ENCODE data around the gene ACTN4. TPM values are rescaled to one million over a fixed set of nuclear protein-coding genes. Genes with fewer than 3 reads are reported as not detected.

Gene ACTN4
- total and polyA plus RNA-seq, 2 donors (not counting 3 experiments of a cell fraction or from before 2014, with no cell fraction given) = 313 to 748 TPM

- no peak for DNase-seq (ENCODE audit: low read depth, low spot score)
- peaks cover 98% of the 10 kb centered on the region for H3K79me2 ChIP-seq (ENCODE audit: control insufficient read depth, insufficient read depth, low read length)
- no peaks in the 10 kb centered on the region for H3K9me3 ChIP-seq (replicated peaks; ENCODE audit: control insufficient read depth, insufficient read depth, low read length)
- H4K20me1 ChIP-seq (replicated peaks; ENCODE audit: control insufficient read depth, extremely low read depth, insufficient read depth, low read length) = no peaks in the 10 kb centered on the region
- peaks cover 0 to 3% of the 10 kb centered on the region in 2 experiments for H3K36me3 ChIP-seq (ENCODE audit: control insufficient read depth in 2 of 2, extremely low read depth in 1 of 2, insufficient read depth in 2 of 2, low read length in 2 of 2)
- H3K27me3 ChIP-seq (ENCODE audit: control insufficient read depth in 2 of 2, insufficient read depth in 2 of 2, low read length in 2 of 2) = no peaks in the 10 kb centered on the region
- peak overlapping the region; percentile 95 for H3K27ac ChIP-seq (ENCODE audit: insufficient read depth, low read depth, low read length)
- H3K9me1 ChIP-seq (replicated peaks; ENCODE audit: control insufficient read depth, extremely low read depth, insufficient read depth, low read length) = no peaks in the 10 kb centered on the region
- peaks cover 77% of the 10 kb centered on the region for H3K4me1 ChIP-seq (ENCODE audit: control insufficient read depth, extremely low read depth, insufficient read depth, low read length)
- ChIA-PET CTCF (interaction anchor here (1.1 to 3.6 kb wide), 4 partner anchors 14 to 43 kb away, joined by 3 to 13 read pairs (median 4); no protein-coding TSS in a partner anchor), POLR2A (interaction anchor here (1.1 kb wide), 2 partner anchors 16 to 17 kb away, joined by 3 to 4 read pairs; partner anchors contain the start of gene ACTN4)
- peak overlapping the region; percentile 66 for H3K4me2 ChIP-seq (ENCODE audit: insufficient read depth, low read length)
- H2AFZ ChIP-seq (ENCODE audit: low read depth, low read length) = no peak overlapping the region
- H3K4me3 ChIP-seq (replicated peaks in 1 of 3; ENCODE audit: insufficient read depth in 1 of 3, low read depth in 1 of 3, low read length in 3 of 3) = no peak overlapping the region
- no peak overlapping the region for H3K9ac ChIP-seq (replicated peaks; ENCODE audit: extremely low read depth, insufficient read depth, low read length)
- intact Hi-C loops (cut with micrococcal nuclease) = no loop called here
- BruUV-seq (replicated peaks) = no TSS peak
- no peak for FAIRE-seq
- no peak for TF ChIP-seq MAX (IDR thresholded peaks at IDR 0.05; ENCODE audit: insufficient read depth, insufficient read length)
- no peak for TF ChIP-seq POLR2AphosphoS5 (IDR thresholded peaks at IDR 0.05; ENCODE audit: insufficient read depth, low read depth, low read length)
- no peak for TF ChIP-seq MYC (IDR thresholded peaks at IDR 0.05; ENCODE audit: low read depth, low read length)
- no peak for TF ChIP-seq JUN (IDR thresholded peaks at IDR 0.05; ENCODE audit: borderline replicate concordance, insufficient read depth, insufficient read length, low read depth)
- TF ChIP-seq POLR2A (IDR thresholded peaks at IDR 0.05; ENCODE audit: low read depth, low read length) = no peak
- no peak for TF ChIP-seq FOS (IDR thresholded peaks at IDR 0.05; ENCODE audit: borderline replicate concordance, insufficient read depth, low read length)
- TF ChIP-seq EZH2 (IDR thresholded peaks at IDR 0.05; ENCODE audit: borderline replicate concordance, low read depth, low read length, severe bottlenecking) = no peak
- no peak for TF ChIP-seq CTCF (IDR thresholded peaks at IDR 0.05; ENCODE audit: extremely low read depth in 1 of 2, insufficient read depth in 1 of 2, low read depth in 1 of 2, low read length in 2 of 2)
- TF ChIP-seq GATA2 (IDR thresholded peaks at IDR 0.05; ENCODE audit: insufficient read depth, insufficient read length, low read depth, low read length) = no peak
- dilution Hi-C loops (cut with MboI; ENCODE audit: extremely low pct_ligation_motif_present, low sequenced_read_pairs) = no loop called here
Observed at GRCh38 chr19:38663957-38664502, 16.6 kb downstream of the ACTN4 start.
